ENCODE results near the gene TMEM151B. TPM values are rescaled to one million over a fixed set of nuclear protein-coding genes. Genes with fewer than 3 reads are reported as not detected.
A peak's percentile ranks its signal among the peaks of the same experiment; 100 is the strongest.

Gene TMEM151B
- total and polyA plus RNA-seq, 2 of the 13 experiments (the other 11 are each of a cell fraction or from before 2014, with no cell fraction given): not detected

GRCh38 chr6:44304282-44305199 lies 34.3 kb downstream of the TMEM151B start (continued):
- TF ChIP-seq ZNF747 (CRISPR knock-in tag; IDR thresholded peaks at IDR 0.05; ENCODE audit: borderline replicate concordance): no peak
- no peak for TF ChIP-seq ZNF382 (CRISPR knock-in tag; IDR thresholded peaks at IDR 0.05; ENCODE audit: borderline replicate concordance)
- no peak for TF ChIP-seq TFDP1 (CRISPR knock-in tag; IDR thresholded peaks at IDR 0.05; ENCODE audit: borderline replicate concordance)
- TF ChIP-seq AGO1 (IDR thresholded peaks at IDR 0.05; ENCODE audit: low read depth, low read length, poor library complexity, severe bottlenecking): no peak
- TF ChIP-seq ZNF776 (CRISPR knock-in tag; IDR thresholded peaks at IDR 0.05): no peak; the same call in 1 of the 2 replicates
- peak; percentile 27; the same call in 1 of the 2 replicates for TF ChIP-seq MED1 (CRISPR knock-in tag; IDR thresholded peaks at IDR 0.05)
- TF ChIP-seq HNF4A (CRISPR knock-in tag; IDR thresholded peaks at IDR 0.05): no peak
- 0 out of 2 replicates have a peak, but pooled peaks have one; percentile 24 for TF ChIP-seq ERF (CRISPR knock-in tag; IDR thresholded peaks at IDR 0.05)
- TF ChIP-seq SP5 (CRISPR knock-in tag; IDR thresholded peaks at IDR 0.05; ENCODE audit: borderline replicate concordance, low read depth): no peak
- TF ChIP-seq ZNF749 (CRISPR knock-in tag; IDR thresholded peaks at IDR 0.05; ENCODE audit: borderline replicate concordance): no peak
- no peak for TF ChIP-seq KIAA2018 (CRISPR knock-in tag; IDR thresholded peaks at IDR 0.05; ENCODE audit: borderline replicate concordance)
- TF ChIP-seq NCOA5 (CRISPR knock-in tag; IDR thresholded peaks at IDR 0.05): no peak
- TF ChIP-seq ISX (CRISPR knock-in tag; conservative IDR thresholded peaks at IDR 0.05): no peak
- peak; percentile 67 for TF ChIP-seq PATZ1 (CRISPR knock-in tag; IDR thresholded peaks at IDR 0.05)
- TF ChIP-seq CENPBD1 (CRISPR knock-in tag; IDR thresholded peaks at IDR 0.05; ENCODE audit: borderline replicate concordance, low read depth): no peak
- TF ChIP-seq SRF (IDR thresholded peaks at IDR 0.05; ENCODE audit: low read depth, low read length): no peak
- no peak for TF ChIP-seq ZNF558 (CRISPR knock-in tag; IDR thresholded peaks at IDR 0.05; ENCODE audit: borderline replicate concordance)

Measured in HepG2 (cell line).